Chondrocyte (in vitro differentiated cells): ENCODE data around the gene LDAH. TPM values are rescaled to one million over a fixed set of nuclear protein-coding genes. Genes with fewer than 3 reads are reported as not detected.
A peak's percentile ranks its signal among the peaks of the same experiment; 100 is the strongest.
"Not testable (repeated sequence)": the region's sequence is repeated elsewhere in the genome, so short reads cannot be mapped to it uniquely, and the experiment has no call there.

ENCODE experiments used
- DNase-seq: peaks from one replicate; pipeline ENCODE4 v3.0.0; 2021; ENCODE audit warnings: mixed read lengths, low spot score
- H3K27ac Mint-ChIP-seq: one replicate; pipeline ENCODE4 v1.8.0; 2021; ENCODE audit warnings: mild to moderate bottlenecking, moderate library complexity, mixed read lengths; ENCODE audit not compliant: unreplicated experiment
- H3K27me3 Mint-ChIP-seq: 2 replicates; pipeline ENCODE4 v1.8.0; 2021; ENCODE audit warnings: low read depth, mixed read lengths
- H3K36me3 Mint-ChIP-seq: 2 replicates; pipeline ENCODE4 v1.8.0; 2021; ENCODE audit warnings: low read depth, mixed read lengths
- H3K4me1 Mint-ChIP-seq: 2 replicates; pipeline ENCODE4 v1.8.0; 2021; ENCODE audit warnings: low read depth, mild to moderate bottlenecking, mixed read lengths
- H3K4me3 Mint-ChIP-seq: one replicate; pipeline ENCODE4 v1.8.0; 2021; ENCODE audit warnings: mild to moderate bottlenecking, moderate library complexity, mixed read lengths; ENCODE audit not compliant: unreplicated experiment
- H3K9me3 Mint-ChIP-seq: 2 replicates; pipeline ENCODE4 v1.8.0; 2021; ENCODE audit warnings: low read depth, mixed read lengths
- CTCF ChIP-seq: fragments of 200-600 bp; sonication (generic); IDR thresholded peaks from 2 replicates; pipeline ENCODE4 v1.5.0; 2021; ENCODE audit warnings: antibody characterized with exemption, mild to moderate bottlenecking, moderate library complexity
- total RNA-seq: library from RNA; stranded (reverse); gene quantifications from 3 replicates; pipeline ENCODE4 v1.2.1, GENCODE V29; 2021

The LDAH gene
- total RNA-seq, 1 donor from 2014 or later: 18.1 TPM

DNA sequence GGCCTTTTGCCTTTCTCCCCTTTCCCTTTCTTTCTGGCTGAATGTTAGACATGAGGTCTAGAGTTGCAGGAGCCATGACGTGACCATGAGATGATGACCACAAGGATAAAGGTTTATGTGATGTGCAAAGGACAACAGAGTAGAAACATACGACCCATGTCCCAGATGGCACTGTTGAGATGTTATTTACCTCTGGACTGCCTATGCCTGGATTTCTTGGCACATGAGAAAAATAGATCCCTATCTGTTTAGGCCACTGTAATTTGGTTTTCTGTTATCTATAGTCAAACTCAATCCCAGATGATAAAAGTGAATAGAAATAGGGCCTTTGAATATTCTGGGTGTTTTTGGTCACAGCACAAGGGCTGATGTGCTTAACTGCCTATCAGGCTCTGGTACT, 97.1 kb downstream of the LDAH start:
- H3K27me3 Mint-ChIP-seq: no peaks in the 10 kb centered on the region
- peaks cover 7% of the 10 kb centered on the region for H3K9me3 Mint-ChIP-seq
- peaks cover 8% of the 10 kb centered on the region for H3K36me3 Mint-ChIP-seq
- DNase-seq: no peak
- H3K27ac Mint-ChIP-seq: no peak overlapping the region
- H3K4me3 Mint-ChIP-seq: no peak overlapping the region
- no peak for TF ChIP-seq CTCF
- H3K4me1 Mint-ChIP-seq: peaks cover 75% of the 10 kb centered on the region

- Mint-ChIP-seq H3K36me3 (peaks cover 8% of the 10 kb centered on the region), H3K27me3 (no peaks in the 10 kb centered on the region), H3K4me3 (no peak overlapping the region), H3K4me1 (peaks cover 69% of the 10 kb centered on the region), H3K27ac (peak overlapping the region; percentile 84), H3K9me3 (peaks cover 14% of the 10 kb centered on the region)
- no peak for TF ChIP-seq CTCF
- no peak for DNase-seq
Observed at GRCh38 chr2:20724500-20725053, 98.3 kb downstream of the LDAH start.

GRCh38 chr2:20723543-20723942, 99.4 kb downstream of the LDAH start:
- H3K9me3 Mint-ChIP-seq: peaks cover 21% of the 10 kb centered on the region
- no peak for TF ChIP-seq CTCF
- peaks cover 10% of the 10 kb centered on the region for H3K36me3 Mint-ChIP-seq

DNA sequence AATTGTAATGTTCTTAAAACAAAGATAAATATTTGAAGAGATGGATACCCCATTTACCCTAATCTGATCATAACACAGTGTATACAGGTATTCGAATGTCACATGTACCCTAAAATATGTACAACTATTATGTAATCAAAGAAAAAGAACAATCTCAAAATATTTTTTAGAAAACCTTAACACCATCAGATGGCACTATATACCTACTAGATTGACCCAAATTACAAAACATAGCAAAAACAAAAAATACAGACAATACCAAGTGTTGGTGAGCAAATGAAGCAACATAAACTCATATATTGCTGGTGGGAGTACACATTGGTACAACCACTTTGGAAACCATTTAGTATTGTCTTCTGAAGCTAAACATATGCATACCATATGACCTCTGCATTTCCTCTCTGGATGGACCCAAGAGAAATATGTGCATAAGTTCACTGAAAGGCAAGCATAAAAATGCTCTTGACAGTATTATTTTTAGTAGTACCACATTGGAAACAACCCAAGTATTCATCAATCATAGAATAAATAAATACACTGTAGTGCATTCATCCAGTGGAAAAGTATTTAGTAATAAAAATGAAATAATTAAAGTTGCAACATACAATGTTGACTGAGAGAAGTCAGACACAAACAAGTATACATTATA, 100.2 kb downstream of the LDAH start:
- H3K9me3 Mint-ChIP-seq: peaks cover 28% of the 10 kb centered on the region
- H3K27ac Mint-ChIP-seq: peak overlapping the region; percentile 84
- no peak for DNase-seq
- H3K36me3 Mint-ChIP-seq: peaks cover 12% of the 10 kb centered on the region
- TF ChIP-seq CTCF: peak; percentile 48
- H3K27me3 Mint-ChIP-seq: no peaks in the 10 kb centered on the region
- H3K4me3 Mint-ChIP-seq: no peak overlapping the region
- peaks cover 53% of the 10 kb centered on the region for H3K4me1 Mint-ChIP-seq

More at GRCh38 chr2:20723543-20723942, 99.4 kb downstream of the LDAH start:
- DNase-seq: no peak
- H3K4me1 Mint-ChIP-seq: peaks cover 61% of the 10 kb centered on the region
- H3K27ac Mint-ChIP-seq: peak overlapping the region; percentile 84
- H3K27me3 Mint-ChIP-seq: no peaks in the 10 kb centered on the region
- H3K4me3 Mint-ChIP-seq: no peak overlapping the region

GRCh38 chr2:20717641-20718040, 105.3 kb downstream of the LDAH start:
- no peak for TF ChIP-seq CTCF
- H3K4me3 Mint-ChIP-seq: no peak overlapping the region
- DNase-seq: no peak
- H3K27ac Mint-ChIP-seq: no peak overlapping the region
- H3K27me3 Mint-ChIP-seq: no peaks in the 10 kb centered on the region
- peaks cover 21% of the 10 kb centered on the region for H3K36me3 Mint-ChIP-seq
- H3K9me3 Mint-ChIP-seq: peaks cover 33% of the 10 kb centered on the region
- peaks cover 11% of the 10 kb centered on the region for H3K4me1 Mint-ChIP-seq

- not testable (repeated sequence) for H3K4me1 Mint-ChIP-seq, H3K27ac Mint-ChIP-seq, H3K4me3 Mint-ChIP-seq, H3K27me3 Mint-ChIP-seq, DNase-seq
- Mint-ChIP-seq H3K9me3 (peaks cover 31% of the 10 kb centered on the region), H3K36me3 (peaks cover 17% of the 10 kb centered on the region)
Observed at GRCh38 chr2:20716164-20716563, 106.7 kb downstream of the LDAH start.

GRCh38 chr2:20714412-20714811, 108.5 kb downstream of the LDAH start:
- not testable (repeated sequence) for H3K4me1 Mint-ChIP-seq, H3K4me3 Mint-ChIP-seq, DNase-seq, H3K27ac Mint-ChIP-seq, H3K27me3 Mint-ChIP-seq
- peaks cover 19% of the 10 kb centered on the region for H3K36me3 Mint-ChIP-seq
- H3K9me3 Mint-ChIP-seq: peaks cover 18% of the 10 kb centered on the region

GRCh38 chr2:20713585-20713984, 109.3 kb downstream of the LDAH start:
- H3K9me3 Mint-ChIP-seq: peaks cover 12% of the 10 kb centered on the region
- H3K27me3 Mint-ChIP-seq, DNase-seq, H3K4me1 Mint-ChIP-seq, H3K27ac Mint-ChIP-seq, H3K4me3 Mint-ChIP-seq: not testable (repeated sequence)
- H3K36me3 Mint-ChIP-seq: peaks cover 17% of the 10 kb centered on the region
